Mesothelial cell of epicardium (in vitro differentiated cells): Measurements from ENCODE around the gene STAC3. TPM values are rescaled to one million over a fixed set of nuclear protein-coding genes. Genes with fewer than 3 reads are reported as not detected.
"Not testable (repeated sequence)": the region's sequence is repeated elsewhere in the genome, so short reads cannot be mapped to it uniquely, and the experiment has no call there.

Source experiments
- DNase-seq, 2 experiments: peaks; one replicate each; pipeline ENCODE4 v3.0.0; 2021; ENCODE audit warnings: low spot score in 2 of 2; ENCODE audit not compliant: unreplicated experiment in 2 of 2
- H3K27ac Mint-ChIP-seq: 2 replicates; pipeline ENCODE4 v1.8.0; 2021; ENCODE audit warnings: mixed read lengths
- H3K27me3 Mint-ChIP-seq: 2 replicates; pipeline ENCODE4 v1.8.0; 2021; ENCODE audit warnings: low read depth, mixed read lengths
- H3K36me3 Mint-ChIP-seq: 2 replicates; pipeline ENCODE4 v1.8.0; 2021; ENCODE audit warnings: mixed read lengths
- H3K4me1 Mint-ChIP-seq: 2 replicates; pipeline ENCODE4 v1.8.0; 2021; ENCODE audit warnings: mixed read lengths
- H3K4me3 Mint-ChIP-seq: 2 replicates; pipeline ENCODE4 v1.8.0; 2021; ENCODE audit warnings: mild to moderate bottlenecking, moderate library complexity, mixed read lengths
- H3K9me3 Mint-ChIP-seq: 2 replicates; pipeline ENCODE4 v1.8.0; 2021; ENCODE audit warnings: mixed read lengths
- total RNA-seq: library from RNA; stranded (reverse); gene quantifications from 3 replicates; pipeline ENCODE4 v1.2.1, GENCODE V29; 2021
- TF ChIP-seq, protein P1 (sequence below): fragments of 200-600 bp; sonication (generic); IDR thresholded peaks from one replicate; pipeline ENCODE4 v1.5.0; 2021; ENCODE audit warnings: antibody characterized with exemption; ENCODE audit not compliant: unreplicated experiment

The STAC3 gene
- total RNA-seq, 1 donor from 2014 or later: 9.8 TPM

DNA sequence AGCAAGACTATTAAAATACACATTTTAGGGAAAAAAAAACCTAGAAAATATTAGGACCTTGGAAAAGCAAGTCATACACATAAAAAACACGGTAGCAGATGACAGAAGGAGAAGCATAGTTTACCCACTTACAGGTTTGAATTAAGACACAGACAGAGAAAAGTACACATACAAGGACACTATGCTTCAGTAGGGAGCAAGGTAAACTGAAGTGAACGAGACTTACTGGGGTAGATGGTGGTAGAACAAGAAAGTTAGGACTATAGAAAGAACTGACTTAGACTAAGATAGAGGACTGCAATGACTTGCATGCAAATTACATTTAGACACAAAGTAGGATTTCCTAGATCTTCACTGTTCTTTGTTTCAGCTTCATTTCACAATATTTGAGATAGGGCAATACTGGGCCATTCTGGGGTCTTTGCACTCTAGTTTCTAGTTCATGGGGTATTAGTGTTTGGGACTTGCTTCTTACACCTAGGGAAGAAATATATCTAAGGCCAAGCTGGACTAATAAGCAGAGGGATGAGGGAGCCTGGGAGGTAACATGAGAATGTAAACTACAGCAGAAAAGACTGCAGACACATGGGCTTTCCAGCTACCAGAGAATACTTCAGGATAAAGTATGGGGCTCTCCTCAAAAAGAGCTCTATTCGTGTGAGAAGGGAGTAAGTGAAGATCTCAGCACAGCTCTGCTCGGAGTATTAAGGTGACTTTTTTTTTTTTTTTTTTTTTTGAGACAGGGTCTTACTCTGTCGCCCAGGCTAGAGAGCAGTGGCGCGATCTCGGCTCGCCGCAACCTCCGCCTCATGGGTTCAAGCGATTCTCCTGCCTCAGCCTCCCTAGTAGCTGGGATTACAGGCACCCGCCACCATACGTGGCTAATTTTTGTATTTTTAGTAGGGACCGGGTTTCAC lies 27.7 kb upstream of the STAC3 start:
- H3K36me3 Mint-ChIP-seq: peaks cover 60% of the 10 kb centered on the region
- H3K27me3 Mint-ChIP-seq: no peaks in the 10 kb centered on the region
- H3K9me3 Mint-ChIP-seq: no peaks in the 10 kb centered on the region
- DNase-seq: no peak
- TF ChIP-seq, protein P1, sequence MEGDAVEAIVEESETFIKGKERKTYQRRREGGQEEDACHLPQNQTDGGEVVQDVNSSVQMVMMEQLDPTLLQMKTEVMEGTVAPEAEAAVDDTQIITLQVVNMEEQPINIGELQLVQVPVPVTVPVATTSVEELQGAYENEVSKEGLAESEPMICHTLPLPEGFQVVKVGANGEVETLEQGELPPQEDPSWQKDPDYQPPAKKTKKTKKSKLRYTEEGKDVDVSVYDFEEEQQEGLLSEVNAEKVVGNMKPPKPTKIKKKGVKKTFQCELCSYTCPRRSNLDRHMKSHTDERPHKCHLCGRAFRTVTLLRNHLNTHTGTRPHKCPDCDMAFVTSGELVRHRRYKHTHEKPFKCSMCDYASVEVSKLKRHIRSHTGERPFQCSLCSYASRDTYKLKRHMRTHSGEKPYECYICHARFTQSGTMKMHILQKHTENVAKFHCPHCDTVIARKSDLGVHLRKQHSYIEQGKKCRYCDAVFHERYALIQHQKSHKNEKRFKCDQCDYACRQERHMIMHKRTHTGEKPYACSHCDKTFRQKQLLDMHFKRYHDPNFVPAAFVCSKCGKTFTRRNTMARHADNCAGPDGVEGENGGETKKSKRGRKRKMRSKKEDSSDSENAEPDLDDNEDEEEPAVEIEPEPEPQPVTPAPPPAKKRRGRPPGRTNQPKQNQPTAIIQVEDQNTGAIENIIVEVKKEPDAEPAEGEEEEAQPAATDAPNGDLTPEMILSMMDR: no peak
- peaks cover 8% of the 10 kb centered on the region for H3K4me1 Mint-ChIP-seq
- peak overlapping the region; percentile 6 for H3K27ac Mint-ChIP-seq
- H3K4me3 Mint-ChIP-seq: no peak overlapping the region

DNA sequence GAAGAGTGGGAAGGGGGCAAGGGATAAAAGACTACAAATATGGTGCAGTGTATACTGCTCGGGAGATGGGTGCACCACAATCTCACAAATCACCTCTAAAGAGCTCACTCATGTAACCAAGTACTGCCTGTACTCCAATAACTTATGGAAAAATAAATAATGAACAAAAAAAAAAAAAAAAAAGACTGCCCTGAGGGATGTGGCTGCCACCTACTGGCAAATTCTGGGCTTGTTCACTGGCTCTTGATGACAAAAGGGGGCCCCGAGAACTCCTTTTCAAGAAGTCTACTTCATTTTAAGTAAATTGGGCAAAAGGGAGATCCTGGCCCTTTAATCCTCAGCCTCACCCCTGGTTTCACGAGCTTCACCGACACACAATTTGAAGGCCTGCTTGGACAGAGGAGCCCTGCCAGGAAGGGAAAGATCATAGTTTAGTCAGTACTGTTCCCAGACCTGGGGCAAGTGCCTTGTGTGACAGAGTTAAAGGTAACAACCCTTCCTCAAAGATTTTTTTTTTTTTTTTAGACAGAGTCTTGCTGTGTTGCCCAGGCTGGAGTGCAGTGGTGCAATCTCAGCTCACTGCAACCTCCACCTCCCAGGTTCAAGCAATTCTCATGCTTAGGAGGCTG lies 26.1 kb upstream of the STAC3 start:
- TF ChIP-seq, protein P1: no peak
- Mint-ChIP-seq H3K9me3 (no peaks in the 10 kb centered on the region), H3K27me3 (no peaks in the 10 kb centered on the region), H3K27ac (no peak overlapping the region), H3K4me3 (no peak overlapping the region), H3K4me1 (peaks cover 18% of the 10 kb centered on the region), H3K36me3 (peaks cover 57% of the 10 kb centered on the region)
- no peak for DNase-seq

DNA sequence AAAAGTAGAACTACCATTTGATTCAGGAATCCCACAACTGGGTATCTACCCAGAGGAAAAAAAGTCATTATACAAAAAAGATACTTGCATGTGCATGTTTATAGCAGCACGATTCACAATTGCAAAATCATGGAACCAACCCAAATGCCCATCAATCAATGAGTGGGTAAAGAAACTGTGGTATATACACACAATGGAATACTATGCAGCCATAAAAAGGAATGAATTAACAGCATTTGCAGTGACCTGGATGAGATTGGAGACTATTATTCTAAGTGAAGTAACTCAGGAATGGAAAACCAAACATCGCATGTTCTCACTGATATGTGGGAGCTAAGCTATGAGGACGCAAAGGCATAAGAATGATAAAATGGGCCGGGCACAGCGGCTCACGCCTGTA lies 25.2 kb upstream of the STAC3 start:
- DNase-seq, H3K9me3 Mint-ChIP-seq, H3K27ac Mint-ChIP-seq, H3K27me3 Mint-ChIP-seq, H3K4me3 Mint-ChIP-seq: not testable (repeated sequence)
- Mint-ChIP-seq H3K36me3 (peaks cover 58% of the 10 kb centered on the region), H3K4me1 (peaks cover 18% of the 10 kb centered on the region)

DNA sequence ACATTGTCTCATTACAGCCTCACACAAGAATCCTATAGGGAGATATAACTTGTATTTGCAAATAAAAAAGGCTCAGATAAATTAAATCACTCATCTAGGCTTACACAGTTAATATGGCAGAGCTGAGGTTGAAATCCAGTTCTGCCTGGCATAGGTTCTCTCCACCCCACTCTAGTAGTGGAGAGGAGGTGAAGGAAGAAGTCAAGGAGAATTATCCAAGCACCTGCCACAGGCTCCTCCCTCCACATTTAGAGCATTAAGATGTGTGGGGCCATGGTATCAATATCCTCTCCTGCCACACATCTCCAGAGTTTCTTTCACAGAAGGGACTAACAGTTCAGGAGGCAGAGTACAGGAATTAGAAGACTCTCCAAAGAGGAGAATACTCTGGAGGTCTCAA lies 22.5 kb upstream of the STAC3 start:
- DNase-seq: no peak
- H3K27ac Mint-ChIP-seq: no peak overlapping the region
- no peak overlapping the region for H3K4me3 Mint-ChIP-seq
- TF ChIP-seq, protein P1: no peak
- peaks cover 10% of the 10 kb centered on the region for H3K4me1 Mint-ChIP-seq
- H3K36me3 Mint-ChIP-seq: peaks cover 56% of the 10 kb centered on the region
- no peaks in the 10 kb centered on the region for H3K9me3 Mint-ChIP-seq
- H3K27me3 Mint-ChIP-seq: no peaks in the 10 kb centered on the region

DNA sequence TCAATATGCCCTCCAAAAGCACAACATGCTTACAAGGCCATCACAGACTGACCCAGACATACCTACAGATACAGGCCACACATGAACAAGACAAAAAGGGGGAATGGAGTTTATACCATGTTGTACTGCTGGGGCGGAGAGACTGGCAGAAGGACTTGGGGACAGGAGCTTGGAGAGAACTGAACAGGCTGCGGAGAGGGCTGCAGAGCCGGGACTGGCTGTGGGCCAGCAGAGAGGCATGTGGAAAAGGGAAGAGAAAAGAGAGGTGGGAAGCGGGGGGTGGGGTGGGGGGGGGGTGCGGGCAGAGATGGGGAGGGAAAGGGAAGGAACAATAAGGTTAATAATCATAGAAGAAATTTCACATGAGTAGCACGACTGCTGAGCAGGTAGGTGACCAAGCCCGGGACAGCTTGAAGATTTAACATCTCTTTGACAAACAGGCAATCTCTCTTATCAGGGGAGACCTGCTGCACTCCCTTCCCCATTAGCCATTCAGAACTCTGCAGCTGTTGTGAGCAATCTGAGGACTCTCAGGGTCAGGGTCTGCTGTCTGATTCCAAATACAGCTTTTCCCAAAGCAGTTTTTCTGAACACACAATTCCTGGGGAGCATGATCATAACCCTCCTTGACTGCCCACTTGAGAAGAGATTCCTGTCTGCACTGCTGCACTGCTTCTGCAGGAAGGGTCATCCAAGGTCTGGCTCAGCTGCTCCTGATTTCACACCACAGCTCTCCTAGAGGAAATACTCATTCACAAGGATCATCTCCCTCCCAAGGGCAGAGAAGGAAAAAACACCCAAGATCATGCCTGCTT lies 21.6 kb upstream of the STAC3 start:
- H3K4me3 Mint-ChIP-seq: no peak overlapping the region
- peaks cover 53% of the 10 kb centered on the region for H3K36me3 Mint-ChIP-seq
- no peaks in the 10 kb centered on the region for H3K9me3 Mint-ChIP-seq
- DNase-seq: no peak
- peak overlapping the region; percentile 62 for H3K27ac Mint-ChIP-seq
- TF ChIP-seq, protein P1: no peak
- H3K4me1 Mint-ChIP-seq: peaks cover 10% of the 10 kb centered on the region
- no peaks in the 10 kb centered on the region for H3K27me3 Mint-ChIP-seq
